Ovary (tissue), 10 donors: Measurements from ENCODE around the gene INF2. TPM values are rescaled to one million over a fixed set of nuclear protein-coding genes. Genes with fewer than 3 reads are reported as not detected.

Experiments used
- DNase-seq, 5 donors: peaks; one replicate each; pipeline ENCODE4 v3.0.0-alpha.2; 2019 to 2020
- H3K27ac ChIP-seq, 2 donors: fragments of 200-600 bp; one replicate each; pipeline versions ENCODE4 v1.5.1 to v1.8.0; 2019 to 2022
- H3K27me3 ChIP-seq: fragments of 200-600 bp; one replicate; pipeline ENCODE4 v1.8.0; 2022
- H3K36me3 ChIP-seq: fragments of 200-600 bp; sonication (generic); one replicate; pipeline ENCODE4 v1.5.1; 2019
- H3K4me1 ChIP-seq: one replicate; pipeline ENCODE4 v1.8.1; 2013; ENCODE audit warnings: mild to moderate bottlenecking, moderate library complexity; ENCODE audit not compliant: insufficient read depth
- H3K4me3 ChIP-seq: fragments of 200-600 bp; sonication (generic); one replicate; pipeline ENCODE4 v1.5.1; 2017
- H3K9me3 ChIP-seq, 2 donors: fragments of 200-600 bp in 1 of 2; sonication (generic) in 1 of 2; one replicate each; pipeline versions ENCODE4 v1.5.1 to v1.8.1; 2013 to 2019; ENCODE audit warnings: mild to moderate bottlenecking in 1 of 2, moderate library complexity in 1 of 2
- CTCF ChIP-seq, 3 donors: fragments of 450-650 bp in 2 of 3; fragments of 200-600 bp in 1 of 3; IDR thresholded peaks; one replicate each; pipeline versions ENCODE4 v1.5.1 to v1.8.0; 2016 to 2022; ENCODE audit warnings: antibody characterized with exemption in 3 of 3, mild to moderate bottlenecking in 1 of 3
- EP300 ChIP-seq: sonication (generic); formaldehyde crosslinking; IDR thresholded peaks from one replicate; pipeline ENCODE4 v1.6.1; 2017; ENCODE audit warnings: antibody characterized with exemption
- POLR2A ChIP-seq: fragments of 450-650 bp; IDR thresholded peaks from one replicate; pipeline ENCODE4 v1.6.1; 2017; ENCODE audit warnings: antibody characterized with exemption, mild to moderate bottlenecking, moderate library complexity
- WGBS, 3 donors: extraction: QIAGEN DNeasy Blood & Tissue Kit in 1 of 3; methylation state at CpG; one replicate each; pipeline versions ENCODE4 v1.1.5 to v1.1.7; 2013 to 2017; 5-methylcytosine and 5-hydroxymethylcytosine counted together
- intact Hi-C, 4 donors: fragments of 100-400 bp; cut with DNase I; formaldehyde crosslinking; loops; one replicate each; pipeline versions ENCODE4 v1.11.0 to v1.15.1; 2022 to 2023
- long read RNA-seq, 3 donors: library from polyadenylated mRNA in 2 of 3; unstranded in 2 of 3; transcript quantifications; one replicate each; pipeline ENCODE4 v2.0.0 and lab custom pipeline, GENCODE V29; 2021 to 2026
- polyA plus RNA-seq, 2 donors: library from polyadenylated mRNA; stranded (reverse); fragments of 200-250 nt in 1 of 2; fragments of 350-450 nt in 1 of 2; fragmentation: Illumina TruSeq in 1 of 2; extraction: RNeasy Lipid Tissue Mini Kit (QIAGEN cat#74804) in 1 of 2; gene quantifications; one replicate each; pipeline ENCODE4 v1.2.3, GENCODE V29; 2013 to 2014
- total RNA-seq, 7 donors: library from RNA; depleted of rRNA in 2 of 7; stranded (reverse); fragments of >200 nt in 2 of 7; fragmentation: NEBNext Ultra II Directional in 3 of 7; extraction: Animal tissue kit (Norgen Biotek cat#: 25700) in 3 of 7; gene quantifications; one replicate each; pipeline versions ENCODE4 v1.1.0 to v1.2.4, GENCODE V29; 2016 to 2023
- donor health status: DM: no; HTN: no; CAD: no; lungs with moderate emphysema.
- donor health status: DM: no; HTN: no; CAD: no.
- donor health status: Bipolar disorder and iron deficiency.
- donor health status: DM: yes; HTN: yes; CAD: no.
- donor health status: DM: no; HTN: no; CAD: no.
- donor health status: DM: yes; HTN: yes; CAD: no.

The INF2 gene
- total RNA-seq (10 to 100 TPM; 15.1 to 40.7 (median 22.2) TPM), polyA plus RNA-seq (10 to 100 TPM in 1 of 2 donors, 1 to 10 TPM in 1; 6.3 to 18.4 TPM)
- long read RNA-seq, donor 1, transcript INF2-204 (5 exons, 1,689 nt) = major isoform, 11 of 30 reads
- long read RNA-seq, donor 1, partial matches to known transcripts = 14 of 30 reads
- long read RNA-seq, donor 1, other reads (novel, unspliced or antisense) = 5 of 30 reads
- long read RNA-seq, donor 2, partial matches to known transcripts = 5 of 5 reads
- long read RNA-seq, donor 2, other reads (novel, unspliced or antisense) = 0 of 5 reads
- long read RNA-seq, donor 3, partial matches to known transcripts = 26 of 36 reads
- long read RNA-seq, donor 3, other reads (novel, unspliced or antisense) = 6 of 36 reads

DNA sequence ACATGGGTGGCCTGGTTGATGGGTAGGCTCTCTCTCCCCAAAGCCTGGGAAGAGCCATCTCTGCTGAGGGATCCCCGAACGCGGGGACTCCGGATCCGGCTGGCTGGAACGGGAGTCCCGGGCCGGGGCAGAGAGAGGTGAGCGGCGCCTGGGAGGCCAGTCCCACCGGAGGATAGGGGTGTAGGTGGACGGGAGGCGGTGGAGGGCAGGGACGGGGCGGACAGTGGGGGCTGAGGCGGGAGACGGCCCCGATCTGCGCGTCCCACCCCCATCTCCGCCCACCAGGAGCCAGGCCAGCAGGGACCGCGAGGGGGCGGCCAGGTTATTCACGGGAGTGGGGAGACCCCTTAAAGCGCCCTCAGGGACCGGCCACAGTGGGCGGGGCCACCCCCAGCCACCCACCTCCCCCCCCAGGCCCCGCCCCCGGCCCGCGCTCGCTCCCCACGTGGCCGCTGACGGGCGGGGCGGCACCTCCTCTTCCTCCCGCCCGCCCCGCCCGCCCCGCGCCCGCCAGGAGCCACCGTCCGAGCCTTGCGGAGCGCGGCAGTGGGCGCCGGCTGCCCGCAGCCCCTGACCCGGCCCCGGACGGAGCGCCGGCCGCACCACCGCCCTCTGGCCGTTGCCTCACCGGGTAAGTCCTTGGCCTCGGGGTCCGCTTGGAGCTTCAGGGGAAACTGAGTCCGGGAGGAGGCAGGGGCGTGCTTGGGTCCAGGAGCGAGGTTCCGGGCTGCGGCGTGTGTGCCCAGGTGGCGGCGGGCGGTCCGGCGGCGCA, at the start of gene INF2:
TSS of gene INF2 (plus strand) at position 510 of the 772 bp plus-strand sequence. CDS start 11,748 bp downstream, outside the sequence.
- TF ChIP-seq EP300 (no peak), POLR2A (no peak), CTCF (IDR thresholded peaks at IDR 0.05) (no peak)
- H3K9me3 ChIP-seq = no peaks in the 10 kb centered on the region
- peak within 1 kb of the TSS; percentile 59 to 69 for H3K27ac ChIP-seq
- peak; percentile 55 to 73 (median 68) for DNase-seq
- H3K36me3 ChIP-seq = no peaks in the 10 kb centered on the region
- 0 to 1% (median 1%) methylated on average over 31 to 75 of the region's 76 CpGs for WGBS, 3 donors
- no peaks in the 10 kb centered on the region for H3K27me3 ChIP-seq
- H3K4me3 ChIP-seq = peak within 1 kb of the TSS; percentile 57
- H3K4me1 ChIP-seq = peaks cover 20% of the 10 kb centered on the region
- intact Hi-C loops = no loop called here

DNA sequence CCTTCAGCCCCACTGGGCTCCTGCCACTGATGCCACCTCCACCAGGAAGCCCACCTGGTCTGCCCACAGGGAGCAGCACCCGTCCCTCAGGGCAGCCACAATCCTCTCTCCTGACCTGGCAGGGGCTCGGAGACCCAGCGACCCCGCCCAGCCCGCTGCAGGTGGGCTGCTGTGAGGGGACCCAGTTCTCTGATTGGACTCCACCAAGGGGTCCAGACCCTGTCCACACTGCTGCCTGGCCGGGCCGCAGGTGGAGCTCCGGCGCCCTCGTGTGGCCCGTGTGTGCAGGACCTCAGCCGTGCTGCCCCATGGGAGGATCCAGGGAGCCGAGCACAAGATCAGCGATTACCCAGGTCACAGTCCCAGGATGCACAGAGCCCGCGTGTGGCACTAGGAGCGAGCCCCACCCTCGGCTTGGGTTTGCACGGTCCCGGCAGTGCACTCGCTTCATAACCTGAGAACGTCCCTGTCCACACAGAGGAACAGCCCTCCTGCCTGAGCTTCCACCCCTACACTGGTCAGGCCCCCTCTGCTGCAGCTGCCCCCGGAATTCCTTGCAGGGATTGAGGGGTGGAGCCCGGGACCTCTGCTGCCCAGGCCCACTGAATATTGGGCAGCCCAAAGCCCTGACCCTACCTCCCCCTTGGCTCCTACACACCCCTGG, 49.4 kb upstream of the INF2 start:
- H3K27ac ChIP-seq = no peak overlapping the region
- 4 to 5% (median 4%) methylated on average over 18 to 24 of the region's 24 CpGs for WGBS, 3 donors
- DNase-seq = peak in 3 of 5 donors; percentile 29 to 62 (median 55)

DNA sequence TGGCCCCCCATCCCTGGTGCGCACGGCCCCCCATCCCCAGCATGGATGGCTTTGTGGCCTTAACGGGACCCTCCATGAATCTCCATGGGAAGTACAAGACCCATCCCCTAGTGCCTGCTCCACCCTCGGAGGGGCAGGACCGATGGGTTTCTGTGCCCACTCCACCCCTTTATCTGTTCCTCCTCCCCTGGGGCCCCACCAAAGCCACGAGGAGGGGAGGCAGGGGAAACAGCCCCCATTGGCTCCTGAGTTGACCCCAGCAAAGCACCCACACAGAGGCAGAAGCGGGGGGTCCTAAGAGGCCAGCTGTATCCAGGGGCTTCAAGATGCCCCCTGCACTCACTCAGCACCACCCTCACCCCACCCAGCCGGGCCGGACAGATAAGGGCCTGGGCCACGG, 48.7 kb upstream of the INF2 start:
- no peaks in the 10 kb centered on the region for H3K27me3 ChIP-seq
- no peak overlapping the region for H3K27ac ChIP-seq
- H3K36me3 ChIP-seq = no peaks in the 10 kb centered on the region
- DNase-seq = no peak
- intact Hi-C loops = loop anchor here in 1 of 4 donors (5.0 to 10.0 kb wide), 2 partner anchors 503 to 566 kb away; partner anchors contain the start of gene KIF26A
- no peak overlapping the region for H3K4me3 ChIP-seq
- 73 to 80% (median 77%) methylated on average over 9 to 10 of the region's 10 CpGs for WGBS, 3 donors
- TF ChIP-seq POLR2A (no peak), CTCF (IDR thresholded peaks at IDR 0.05) (no peak), EP300 (no peak)
- H3K4me1 ChIP-seq = no peaks in the 10 kb centered on the region
- H3K9me3 ChIP-seq = no peaks in the 10 kb centered on the region

More for the DNA sequence above, 49.4 kb upstream of the INF2 start:
- intact Hi-C loops = loop anchor here in 1 of 4 donors (5.0 to 10.0 kb wide), 2 partner anchors 503 to 565 kb away; partner anchors contain the start of gene KIF26A
- H3K36me3 ChIP-seq = no peaks in the 10 kb centered on the region
- H3K4me3 ChIP-seq = no peak overlapping the region
- no peaks in the 10 kb centered on the region for H3K4me1 ChIP-seq
- H3K27me3 ChIP-seq = no peaks in the 10 kb centered on the region
- TF ChIP-seq POLR2A = no peak
- TF ChIP-seq CTCF (IDR thresholded peaks at IDR 0.05) = peak; percentile 20 to 55 (median 40)
- TF ChIP-seq EP300 = no peak
- no peaks in the 10 kb centered on the region for H3K9me3 ChIP-seq
